NCI-H1417 (cell line): ENCODE results near the gene SOD1.
"Not testable (repeated sequence)": the region's sequence is repeated elsewhere in the genome, so short reads cannot be mapped to it uniquely, and the experiment has no call there.

Experiments used
- DNase-seq, 3 experiments: peaks; one replicate each; lab custom pipeline; 2025; lab: John Stamatoyannopoulos, UW

SOD1 gene

DNA sequence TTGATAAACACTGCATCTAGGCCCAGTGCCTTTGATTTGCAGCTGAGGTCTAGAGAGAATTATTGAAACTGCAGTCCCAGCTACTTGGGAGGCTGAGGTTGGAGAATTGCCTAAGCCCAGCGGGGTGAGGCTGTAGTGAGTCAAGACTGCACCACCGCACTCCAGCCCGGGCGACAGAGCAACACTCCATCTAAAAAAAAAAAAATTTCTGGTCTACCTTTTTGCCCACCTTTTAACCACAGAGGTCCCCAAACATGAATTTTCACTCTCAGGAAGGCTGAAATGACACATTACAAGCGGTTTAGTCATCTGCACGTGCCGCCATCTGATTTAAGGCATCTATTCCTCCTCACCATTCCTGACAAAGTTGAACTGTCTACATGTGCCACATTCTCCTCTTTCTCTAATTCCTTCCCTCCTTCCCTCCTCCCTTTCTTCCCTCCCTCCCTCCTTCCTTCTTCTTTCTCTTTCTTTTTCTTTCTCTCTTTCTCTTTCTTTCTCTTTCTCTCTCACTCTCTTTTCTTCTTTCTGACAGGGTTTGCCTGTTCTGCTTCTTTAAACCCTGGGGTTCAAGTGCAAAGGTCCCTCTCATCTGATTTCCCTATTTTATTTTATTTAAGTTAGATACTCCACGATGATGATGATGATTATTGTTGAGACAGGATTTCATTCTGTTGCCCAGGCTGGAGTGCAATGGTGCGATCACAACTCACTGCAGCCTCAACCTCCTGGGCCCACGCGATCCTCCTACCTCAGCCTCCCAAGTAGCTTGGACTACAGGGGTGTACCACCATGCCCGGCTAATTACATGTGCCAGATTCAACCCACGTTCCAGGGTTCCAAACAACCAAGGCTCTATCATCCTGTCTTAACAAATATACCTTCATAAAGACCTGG lies 3.0 kb upstream of the SOD1 start:
- no peak for DNase-seq

DNA sequence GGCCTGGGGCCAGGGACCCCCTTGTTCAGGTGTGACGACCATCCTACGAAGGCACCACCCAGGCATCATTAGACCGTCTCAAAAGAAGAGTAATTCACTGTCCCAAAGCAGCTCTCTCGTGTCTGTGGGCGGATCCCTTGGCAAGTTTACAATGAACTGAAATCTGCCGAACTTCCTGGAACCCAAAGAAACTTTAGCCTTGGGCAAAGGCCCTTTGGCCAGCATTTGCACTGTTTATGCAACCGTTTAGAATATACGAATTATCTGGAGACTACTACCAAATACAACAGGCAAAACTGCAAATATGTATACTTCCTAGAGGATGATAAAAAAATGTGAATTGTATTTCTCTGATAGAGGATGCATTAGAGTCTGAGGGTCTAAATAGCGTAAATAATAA lies 1.4 kb upstream of the SOD1 start:
- DNase-seq: no peak

DNA sequence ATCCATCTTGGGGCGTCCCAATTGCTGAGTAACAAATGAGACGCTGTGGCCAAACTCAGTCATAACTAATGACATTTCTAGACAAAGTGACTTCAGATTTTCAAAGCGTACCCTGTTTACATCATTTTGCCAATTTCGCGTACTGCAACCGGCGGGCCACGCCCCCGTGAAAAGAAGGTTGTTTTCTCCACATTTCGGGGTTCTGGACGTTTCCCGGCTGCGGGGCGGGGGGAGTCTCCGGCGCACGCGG lies 282 bp upstream of the SOD1 start:
- no peak for DNase-seq

DNA sequence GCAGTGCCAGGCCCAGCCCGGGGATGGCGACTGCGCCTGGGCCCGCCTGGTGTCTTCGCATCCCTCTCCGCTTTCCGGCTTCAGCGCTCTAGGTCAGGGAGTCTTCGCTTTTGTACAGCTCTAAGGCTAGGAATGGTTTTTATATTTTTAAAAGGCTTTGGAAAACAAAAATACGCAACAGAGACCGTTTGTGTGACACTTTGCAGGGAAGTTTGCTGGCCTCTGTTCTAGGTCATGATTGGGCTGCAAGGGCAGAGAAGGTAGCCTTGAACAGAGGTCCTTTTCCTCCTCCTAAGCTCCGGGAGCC lies 719 bp downstream of the SOD1 start:
- DNase-seq: no peak

DNA sequence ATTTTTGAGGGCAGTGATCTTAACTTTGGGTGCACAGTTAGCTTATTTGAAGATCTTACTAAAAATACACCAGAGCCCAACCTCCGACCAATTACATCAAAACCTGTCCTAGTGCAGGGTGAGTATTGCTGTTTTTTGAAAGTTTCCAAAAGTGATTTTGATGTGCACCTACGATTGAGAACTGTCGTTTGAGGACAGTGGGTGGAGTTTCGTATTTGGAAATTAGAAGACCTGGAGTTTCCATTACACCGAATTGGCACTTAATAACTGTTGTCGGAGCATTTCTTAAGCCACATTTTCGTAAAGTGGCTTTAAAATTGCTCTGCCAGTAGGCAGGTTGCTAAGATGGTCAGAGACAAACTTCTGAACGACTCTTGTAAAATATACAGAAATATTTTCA lies 1.1 kb downstream of the SOD1 start:
- no peak for DNase-seq

DNA sequence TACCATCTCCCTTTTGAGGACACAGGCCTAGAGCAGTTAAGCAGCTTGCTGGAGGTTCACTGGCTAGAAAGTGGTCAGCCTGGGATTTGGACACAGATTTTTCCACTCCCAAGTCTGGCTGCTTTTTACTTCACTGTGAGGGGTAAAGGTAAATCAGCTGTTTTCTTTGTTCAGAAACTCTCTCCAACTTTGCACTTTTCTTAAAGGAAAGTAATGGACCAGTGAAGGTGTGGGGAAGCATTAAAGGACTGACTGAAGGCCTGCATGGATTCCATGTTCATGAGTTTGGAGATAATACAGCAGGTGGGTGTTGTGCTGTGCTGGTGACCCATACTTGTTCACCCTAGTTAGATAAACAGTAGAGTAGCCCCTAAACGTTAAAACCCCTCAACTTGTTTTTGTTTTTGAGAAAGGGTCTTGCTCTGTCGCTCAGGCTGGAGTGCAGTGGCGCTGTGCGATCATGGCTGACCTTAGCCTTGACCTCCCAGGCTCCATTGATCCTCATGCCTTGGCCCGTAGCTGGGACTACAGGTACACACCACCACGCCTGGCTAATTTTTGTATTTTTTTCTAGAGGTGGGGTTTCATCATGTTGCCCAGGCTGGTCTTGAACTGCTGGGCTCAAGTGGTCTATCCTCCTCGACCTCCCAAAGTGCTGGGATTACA lies 4.2 kb downstream of the SOD1 start:
- DNase-seq: no peak

DNA sequence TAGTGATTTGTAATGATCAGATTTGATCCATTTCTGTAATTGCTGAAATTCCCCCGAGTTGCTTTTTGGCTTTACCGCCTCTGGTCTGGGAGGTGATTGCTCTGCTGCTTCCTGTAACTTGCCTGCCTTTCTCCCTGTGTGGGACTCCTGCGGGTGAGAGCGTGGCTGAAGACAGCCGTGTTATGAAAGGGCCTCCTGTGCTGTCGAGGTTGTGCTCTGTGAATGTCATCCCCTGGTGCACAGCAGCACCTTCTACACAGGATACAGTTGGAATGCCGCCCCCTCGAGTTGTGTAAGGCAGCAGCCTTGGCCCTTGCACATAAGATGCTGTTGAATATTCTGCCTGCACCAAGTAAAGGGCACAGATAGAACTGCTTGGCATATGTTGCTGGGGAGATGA lies 5.9 kb downstream of the SOD1 start:
- DNase-seq: no peak

DNA sequence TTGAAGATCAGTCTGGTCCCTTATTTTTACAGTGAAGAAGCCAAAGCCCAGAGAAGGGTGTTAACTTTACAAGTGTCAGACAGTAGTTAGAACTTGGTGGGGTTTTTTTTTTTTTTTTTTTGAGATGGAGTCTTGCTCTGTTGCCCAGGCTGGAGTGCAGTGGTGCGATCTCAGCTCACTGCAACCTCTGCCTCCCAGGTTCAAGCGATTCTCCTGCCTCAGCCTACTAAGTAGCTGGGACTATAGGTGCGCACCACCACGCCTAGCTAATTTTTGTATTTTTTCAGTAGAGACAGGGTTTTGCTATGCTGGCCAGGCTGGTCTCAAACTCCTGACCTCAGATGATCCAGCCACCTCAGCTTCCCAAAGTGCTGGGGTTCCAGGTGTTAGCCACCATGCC lies 6.4 kb downstream of the SOD1 start:
- not testable (repeated sequence) for DNase-seq

DNA sequence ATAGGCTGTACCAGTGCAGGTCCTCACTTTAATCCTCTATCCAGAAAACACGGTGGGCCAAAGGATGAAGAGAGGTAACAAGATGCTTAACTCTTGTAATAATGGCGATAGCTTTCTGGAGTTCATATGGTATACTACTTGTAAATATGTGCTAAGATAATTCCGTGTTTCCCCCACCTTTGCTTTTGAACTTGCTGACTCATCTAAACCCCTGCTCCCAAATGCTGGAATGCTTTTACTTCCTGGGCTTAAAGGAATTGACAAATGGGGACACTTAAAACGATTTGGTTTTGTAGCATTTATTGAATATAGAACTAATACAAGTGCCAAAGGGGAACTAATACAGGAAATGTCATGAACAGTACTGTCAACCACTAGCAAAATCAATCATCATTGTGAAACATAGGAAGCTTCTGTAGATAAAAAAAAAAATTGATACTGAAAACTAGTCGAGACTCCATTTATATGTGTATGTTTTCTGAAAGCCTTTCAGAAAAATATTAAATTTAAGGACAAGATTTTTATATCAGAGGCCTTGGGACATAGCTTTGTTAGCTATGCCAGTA lies 7.0 kb downstream of the SOD1 start:
- no peak for DNase-seq

DNA sequence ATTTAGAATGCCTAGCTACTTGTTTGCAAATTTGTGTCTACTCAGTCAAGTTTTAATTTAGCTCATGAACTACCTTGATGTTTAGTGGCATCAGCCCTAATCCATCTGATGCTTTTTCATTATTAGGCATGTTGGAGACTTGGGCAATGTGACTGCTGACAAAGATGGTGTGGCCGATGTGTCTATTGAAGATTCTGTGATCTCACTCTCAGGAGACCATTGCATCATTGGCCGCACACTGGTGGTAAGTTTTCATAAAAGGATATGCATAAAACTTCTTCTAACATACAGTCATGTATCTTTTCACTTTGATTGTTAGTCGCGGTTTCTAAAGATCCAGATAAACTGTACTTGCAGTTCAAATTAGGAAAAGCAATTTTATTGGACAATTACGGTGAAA lies 7.6 kb downstream of the SOD1 start:
- no peak for DNase-seq

DNA sequence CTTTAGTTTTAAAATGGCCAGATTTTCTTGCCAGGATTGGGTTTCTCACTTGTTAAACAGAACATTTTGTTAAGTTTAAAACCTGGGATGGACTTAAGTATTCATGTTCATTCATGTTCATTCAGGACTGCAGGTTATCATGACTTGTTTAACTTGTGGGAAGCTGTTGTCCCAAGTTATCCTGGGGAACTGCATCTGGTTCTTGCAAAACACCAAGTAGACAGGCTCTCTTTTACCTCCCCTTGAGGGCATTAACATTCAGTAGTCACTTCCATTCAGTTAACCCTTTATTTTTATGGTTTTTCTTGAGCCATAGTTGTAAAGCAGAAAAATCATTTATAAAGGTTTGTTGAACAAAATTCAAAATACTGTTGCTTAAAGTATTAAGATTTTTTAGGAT lies 8.1 kb downstream of the SOD1 start:
- DNase-seq: no peak

DNA sequence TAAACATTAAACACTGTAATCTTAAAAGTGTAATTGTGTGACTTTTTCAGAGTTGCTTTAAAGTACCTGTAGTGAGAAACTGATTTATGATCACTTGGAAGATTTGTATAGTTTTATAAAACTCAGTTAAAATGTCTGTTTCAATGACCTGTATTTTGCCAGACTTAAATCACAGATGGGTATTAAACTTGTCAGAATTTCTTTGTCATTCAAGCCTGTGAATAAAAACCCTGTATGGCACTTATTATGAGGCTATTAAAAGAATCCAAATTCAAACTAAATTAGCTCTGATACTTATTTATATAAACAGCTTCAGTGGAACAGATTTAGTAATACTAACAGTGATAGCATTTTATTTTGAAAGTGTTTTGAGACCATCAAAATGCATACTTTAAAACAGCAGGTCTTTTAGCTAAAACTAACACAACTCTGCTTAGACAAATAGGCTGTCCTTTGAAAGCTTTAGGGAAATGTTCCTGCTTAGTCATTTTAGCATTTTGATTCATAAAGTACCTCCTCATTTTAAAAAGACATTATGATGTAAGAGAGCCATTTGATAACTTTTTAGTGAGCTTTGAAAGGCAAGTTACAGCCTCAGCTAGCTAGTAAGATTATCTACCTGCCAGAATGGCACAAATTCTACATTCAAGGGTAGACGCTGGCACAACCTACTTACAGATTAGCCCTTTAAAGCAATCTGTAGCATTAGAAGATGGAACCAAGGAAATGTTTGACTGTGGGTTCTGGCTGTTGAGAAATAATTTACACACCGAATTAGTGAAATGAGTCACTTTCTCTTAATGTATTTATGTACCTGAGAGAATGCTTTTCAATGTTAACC lies 9.4 kb downstream of the SOD1 start:
- peak in 1 of 3 experiments; percentile 41 for DNase-seq

DNA sequence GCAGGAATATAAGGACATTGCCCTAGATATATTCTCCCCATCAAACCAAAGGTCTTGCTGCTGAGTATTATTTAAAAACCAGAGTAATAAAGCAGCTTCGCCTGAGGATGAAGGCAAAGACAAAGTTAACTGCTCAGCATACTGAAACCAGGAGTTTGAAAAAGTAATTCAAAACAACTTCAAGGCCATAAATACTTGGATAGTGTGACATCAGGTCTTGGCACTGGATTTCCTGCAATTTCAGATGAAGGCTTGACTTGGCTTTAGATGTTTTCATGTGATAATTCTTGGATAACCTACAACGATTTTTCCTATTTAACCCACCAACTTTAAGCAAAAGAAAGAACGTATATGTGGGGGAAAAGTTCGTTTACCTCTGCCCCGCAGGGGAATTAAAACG lies 10.6 kb downstream of the SOD1 start:
- DNase-seq: no peak

DNA sequence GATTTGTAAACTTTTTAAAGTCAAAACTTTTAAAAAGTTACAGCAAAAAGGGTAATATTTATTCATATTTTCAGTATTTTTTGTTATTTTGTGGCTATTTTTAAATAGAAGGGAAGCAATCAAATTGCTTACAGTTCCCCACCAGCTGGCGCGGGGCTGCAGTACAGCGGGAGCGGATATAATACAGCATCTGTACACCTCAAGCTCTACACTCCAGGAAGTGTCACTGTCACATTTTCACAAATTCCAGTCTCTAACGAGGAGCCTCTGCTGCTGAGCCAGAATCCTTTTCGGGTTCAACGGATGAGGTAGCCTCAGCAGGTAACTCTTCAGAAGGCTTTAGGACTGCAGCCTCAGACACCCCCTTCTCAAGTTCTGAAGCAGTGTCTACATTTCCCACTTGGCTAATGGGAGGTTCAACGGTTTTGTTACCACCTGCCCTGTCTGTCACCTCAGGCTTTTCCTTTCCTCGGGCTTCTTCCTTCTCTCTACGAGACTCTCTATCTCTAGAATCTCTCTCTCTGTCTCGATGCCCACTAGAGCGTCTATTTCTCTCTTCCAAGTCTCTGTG lies 11.7 kb downstream of the SOD1 start:
- DNase-seq: peak in 1 of 3 experiments; percentile 11

DNA sequence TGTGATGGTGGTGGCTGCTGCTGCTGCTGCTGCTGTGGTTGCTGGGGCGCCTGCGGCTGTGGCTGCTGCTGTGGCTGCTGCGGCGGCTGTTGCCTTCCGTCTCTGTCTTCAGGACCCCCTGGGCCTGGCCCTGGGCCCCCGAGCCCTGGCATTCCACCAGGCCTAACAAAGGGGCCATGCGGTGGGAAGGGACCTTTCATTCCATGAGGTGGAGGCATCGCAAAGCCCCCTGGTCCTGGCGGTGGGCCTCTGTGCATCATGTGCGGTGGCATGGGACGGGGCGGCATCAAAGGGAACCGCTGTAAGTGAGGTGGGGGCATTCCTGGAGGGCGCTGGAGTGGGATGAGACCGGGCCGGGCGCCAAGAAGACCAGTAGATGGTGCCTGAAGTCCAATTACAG lies 12.4 kb downstream of the SOD1 start:
- DNase-seq: no peak

DNA sequence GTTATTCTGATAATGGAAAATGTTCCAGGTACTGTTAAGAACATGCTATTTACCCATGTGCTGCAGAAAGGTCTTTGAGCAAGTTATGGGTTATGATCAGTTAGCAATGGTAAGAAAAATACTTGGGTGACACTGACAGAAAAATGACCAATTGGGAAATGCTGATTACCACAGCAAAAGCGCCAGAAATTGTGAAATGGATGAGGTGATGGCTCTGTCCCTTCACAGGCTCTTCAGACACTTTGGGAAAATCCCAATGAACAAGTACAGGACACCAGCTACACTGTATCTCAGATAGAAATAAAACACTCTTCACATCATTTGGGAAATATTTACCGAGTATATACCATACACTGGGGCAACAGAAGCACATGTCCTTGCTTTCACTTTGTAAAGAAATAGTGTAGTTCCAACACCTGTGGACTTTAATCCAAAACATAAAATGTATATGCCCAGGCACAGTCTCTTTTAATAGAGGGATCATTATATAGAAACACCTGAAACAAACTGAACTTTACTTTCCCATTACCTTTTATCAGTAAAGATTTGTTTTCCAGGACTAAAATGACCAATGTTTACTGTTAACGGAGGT lies 13.9 kb downstream of the SOD1 start:
- DNase-seq: no peak

DNA sequence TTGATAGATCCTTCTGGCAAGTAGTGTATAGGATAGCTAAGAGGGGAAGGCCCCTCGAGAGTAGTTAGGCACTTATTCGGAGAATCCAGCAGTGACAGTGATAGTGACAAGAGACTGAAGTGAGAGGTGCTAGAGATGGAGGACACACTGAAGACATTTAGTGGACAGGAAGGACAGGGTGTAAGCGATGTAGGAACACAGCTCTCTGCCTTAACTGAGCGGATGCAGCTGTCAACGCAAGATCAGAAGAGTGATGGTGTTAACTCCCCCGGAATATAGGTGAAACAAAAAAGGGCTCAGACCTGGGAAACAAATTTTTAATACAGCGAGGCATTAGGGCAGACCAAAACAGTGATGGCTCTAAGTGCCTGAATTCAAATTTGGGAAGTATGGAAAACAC lies 15.8 kb downstream of the SOD1 start:
- DNase-seq: no peak

DNA sequence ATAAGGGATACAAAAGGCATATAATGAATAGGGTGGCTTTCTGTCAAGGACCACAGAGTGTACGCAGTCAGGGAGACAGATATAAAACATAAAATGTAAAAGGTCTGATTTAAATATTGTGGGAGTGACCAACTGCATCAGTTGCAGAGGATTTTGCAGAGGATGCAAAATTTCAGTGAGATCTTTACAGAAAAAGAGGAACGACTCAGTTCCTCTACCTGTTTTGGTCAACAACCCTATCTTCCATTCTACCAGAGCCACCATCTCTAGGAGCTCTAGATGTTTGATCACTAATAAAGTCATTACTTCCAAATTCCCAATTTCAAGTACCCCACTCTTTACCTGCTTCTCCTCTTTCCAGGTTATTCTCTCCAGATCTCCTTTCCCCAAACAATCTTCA lies 16.5 kb downstream of the SOD1 start:
- DNase-seq: no peak

DNA sequence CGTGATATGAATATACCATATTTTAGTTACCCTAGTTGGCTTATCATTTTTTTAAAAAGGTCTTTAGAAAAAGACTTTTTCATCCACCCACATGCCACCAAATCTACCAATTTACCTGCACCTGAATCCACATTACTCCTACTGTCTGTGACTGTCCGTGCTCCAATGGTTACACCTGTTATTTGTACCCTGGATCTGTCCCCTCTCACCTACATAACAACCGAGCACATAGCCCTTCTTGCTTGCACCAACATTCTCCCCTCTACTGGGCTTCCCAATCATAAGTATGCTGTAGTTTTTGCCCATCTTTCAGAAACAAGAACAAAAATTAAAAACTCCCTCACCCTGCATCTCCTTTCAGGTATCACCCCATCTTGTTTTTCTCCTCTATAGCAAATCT lies 17.6 kb downstream of the SOD1 start:
- DNase-seq: no peak

DNA sequence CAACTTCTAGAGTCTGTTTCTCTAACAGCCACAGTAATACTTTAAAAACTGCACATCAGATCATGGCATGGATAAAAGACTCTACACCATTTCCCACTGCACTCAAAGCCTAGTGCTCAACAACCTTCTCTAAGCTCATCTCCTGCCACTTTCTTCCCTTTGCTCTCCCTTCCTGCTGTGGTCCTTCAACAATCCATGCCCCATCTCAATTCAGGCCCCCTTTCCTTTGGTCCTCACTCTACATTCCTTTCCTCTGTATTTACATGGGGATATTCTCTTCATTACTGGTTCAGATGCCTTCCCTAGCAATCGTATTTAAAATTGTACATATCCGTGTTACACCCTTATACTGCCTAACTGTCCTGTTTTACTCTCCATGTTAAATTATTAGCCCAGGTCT lies 19.0 kb downstream of the SOD1 start:
- no peak for DNase-seq

DNA sequence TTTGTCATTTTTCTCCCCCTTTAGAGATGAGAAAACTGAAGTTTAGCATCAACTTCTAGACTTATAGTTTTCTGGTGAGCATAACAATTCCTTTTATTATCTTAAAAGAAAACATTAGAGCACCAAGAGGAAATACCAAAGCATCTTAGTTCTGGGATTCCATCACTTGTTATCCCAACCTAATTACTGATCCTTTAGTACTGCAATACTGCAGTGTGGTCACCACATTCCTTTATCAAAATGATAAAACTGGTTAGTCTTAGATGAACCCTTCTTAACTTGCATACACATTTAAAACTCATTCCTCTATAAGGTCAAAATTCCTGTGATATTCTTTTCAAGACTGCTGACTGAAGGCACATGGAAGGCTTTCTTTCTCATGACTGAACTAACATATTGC lies 23.1 kb downstream of the SOD1 start:
- DNase-seq: no peak

DNA sequence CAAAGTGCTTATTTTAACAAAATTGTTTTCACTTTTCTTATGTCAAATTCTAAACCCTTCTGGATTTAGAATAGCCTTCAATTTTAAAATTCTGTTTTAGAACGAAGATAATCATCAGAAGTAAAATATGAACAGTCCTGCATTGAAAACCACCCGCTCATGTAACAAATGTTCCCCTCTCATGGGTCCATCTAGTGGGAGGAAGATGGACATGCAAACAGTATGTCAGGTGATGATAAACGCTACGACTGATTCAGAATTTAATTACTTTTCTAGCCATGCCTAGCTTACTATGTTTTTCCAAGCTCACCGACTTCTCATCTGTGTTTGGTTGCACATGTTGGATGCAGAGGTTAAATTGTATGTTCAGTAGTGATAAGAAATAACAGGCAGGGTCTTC lies 23.5 kb downstream of the SOD1 start:
- DNase-seq: peak in 1 of 3 experiments; percentile 12
